H1 (cell line): ENCODE results near the gene VDR. TPM values are rescaled to one million over a fixed set of nuclear protein-coding genes. Genes with fewer than 3 reads are reported as not detected.

ENCODE experiments used
- ASH2L ChIP-seq: fragments of 200-600, 300-600 bp; sonication (generic); IDR thresholded peaks from one replicate; pipeline ENCODE4 v1.7.1; 2017; ENCODE audit warnings: low read length
- BACH1 ChIP-seq: IDR thresholded peaks from 2 replicates; pipeline ENCODE4 v1.6.1; 2012; ENCODE audit warnings: low read length, improper control_type of control experiment
- BCL11A ChIP-seq, 2 experiments: IDR thresholded peaks; one replicate each; pipeline ENCODE4 v1.6.1; 2011; ENCODE audit warnings: low read depth in 2 of 2, low read length in 2 of 2, mild to moderate bottlenecking in 2 of 2
- CHD7 ChIP-seq: fragments of 300-600 bp; sonication (generic); IDR thresholded peaks from 2 replicates; pipeline ENCODE4 v1.7.1; 2012; ENCODE audit warnings: low read length, moderate library complexity, mild to moderate bottlenecking, inconsistent platforms; ENCODE audit not compliant: insufficient replicate concordance
- RAD21 ChIP-seq, 2 experiments: IDR thresholded peaks in 1 of 2; conservative IDR thresholded peaks in 1 of 2; 2 replicates each; pipeline ENCODE4 v1.6.1; 2011; ENCODE audit warnings: low read depth in 2 of 2, low read length in 2 of 2, improper control_type of control experiment in 1 of 2, inconsistent platforms in 1 of 2, mild to moderate bottlenecking in 1 of 2, moderate library complexity in 1 of 2
- RBBP5 ChIP-seq: IDR thresholded peaks from 2 replicates; pipeline ENCODE4 v1.7.1; 2012; ENCODE audit warnings: low read depth, mild to moderate bottlenecking, inconsistent platforms, low read length, moderate library complexity, borderline replicate concordance
- RNF2 ChIP-seq: fragments of 200-900, 300-1000 bp; sonication (generic); IDR thresholded peaks from 2 replicates; pipeline ENCODE4 v1.7.1; 2016; ENCODE audit warnings: borderline replicate concordance, low read depth, mild to moderate bottlenecking, antibody characterized with exemption, low read length; ENCODE audit not compliant: poor library complexity, severe bottlenecking; ENCODE audit errors: missing control alignments
- SUZ12 ChIP-seq: fragments of 200-600 bp; sonication (generic); IDR thresholded peaks from 2 replicates; pipeline ENCODE4 v1.6.1; 2012; ENCODE audit warnings: mild to moderate bottlenecking, inconsistent platforms, low read length, moderate library complexity, mixed read lengths
- TEAD4 ChIP-seq: IDR thresholded peaks from 2 replicates; pipeline ENCODE4 v1.6.1; 2012; ENCODE audit warnings: low read depth, low read length, inconsistent platforms, mixed read lengths
- polyA plus RNA-seq, 7 experiments: library from polyadenylated mRNA; depleted of rRNA in 3 of 7; stranded (reverse) in 5 of 7; unstranded in 2 of 7; fragments of >200 nt in 5 of 7; fragments of 200-250 nt in 2 of 7; gene quantifications; 1 replicate in 5 of 7; 2 replicates in 1 of 7; 4 replicates in 1 of 7; pipeline versions ENCODE4 v1.2.1 to v1.2.3, GENCODE V29; 2011 to 2013; ENCODE audit warnings: missing spikeins in 2 of 7, mixed read lengths in 2 of 7
- total RNA-seq: library from RNA; stranded (reverse); fragmentation: NEBNext Ultra II Directional; extraction: Animal tissue kit (Norgen Biotek cat#: 25700); gene quantifications from 2 replicates; pipeline ENCODE4 v1.2.1, GENCODE V29; 2021

VDR gene
- total and polyA plus RNA-seq, 2 of the 8 experiments (the other 6 are each of a cell fraction or from before 2014, with no cell fraction given), result 0.44 to 0.65 TPM

- TF ChIP-seq CHD7 (no peak), TEAD4 (no peak), RBBP5 (0 out of 2 replicates have a peak, but pooled peaks have one; percentile 35), RAD21 (IDR thresholded peaks at IDR 0.05 in 1 of 2, conservative IDR thresholded peaks at IDR 0.05 in 1 of 2; ENCODE audit: low read depth in 2 of 2, low read length in 2 of 2) (no peak), BACH1 (no peak), RNF2 (no peak), ASH2L (peak; percentile 49), SUZ12 (no peak), BCL11A (IDR thresholded peaks at IDR 0.05; ENCODE audit: low read depth in 2 of 2, low read length in 2 of 2) (no peak)
These were observed 88.2 kb downstream of the VDR start (continued) for GRCh38 chr12:47816403-47817271.
